Measurements from ENCODE around the gene BTNL9. TPM values are rescaled to one million over a fixed set of nuclear protein-coding genes. Genes with fewer than 3 reads are reported as not detected.

The BTNL9 gene
- total RNA-seq, 1 donor from 2014 or later, result not detected

- peaks cover 5% of the 10 kb centered on the region for H3K4me1 Mint-ChIP-seq (ENCODE audit: unreplicated experiment)
- H3K4me3 Mint-ChIP-seq (ENCODE audit: unreplicated experiment), result no peak overlapping the region
- TF ChIP-seq CTCF (IDR thresholded peaks at IDR 0.05), result no peak
- H3K9me3 Mint-ChIP-seq (ENCODE audit: unreplicated experiment), result no peaks in the 10 kb centered on the region
- H3K36me3 Mint-ChIP-seq (ENCODE audit: unreplicated experiment), result no peaks in the 10 kb centered on the region
- H3K27me3 Mint-ChIP-seq (ENCODE audit: unreplicated experiment), result peaks cover 88% of the 10 kb centered on the region
- DNase-seq (ENCODE audit: extremely low spot score, unreplicated experiment), result no peak
- no peak overlapping the region for H3K27ac Mint-ChIP-seq (ENCODE audit: unreplicated experiment)
Measured at GRCh38 chr5:181058786-181059296, 18.8 kb downstream of the BTNL9 start.

GRCh38 chr5:181059297-181060230, 19.5 kb downstream of the BTNL9 start:
- Mint-ChIP-seq H3K4me3 (ENCODE audit: unreplicated experiment) (no peak overlapping the region), H3K9me3 (ENCODE audit: unreplicated experiment) (no peaks in the 10 kb centered on the region), H3K27ac (ENCODE audit: unreplicated experiment) (no peak overlapping the region), H3K36me3 (ENCODE audit: unreplicated experiment) (no peaks in the 10 kb centered on the region), H3K4me1 (ENCODE audit: unreplicated experiment) (peaks cover 2% of the 10 kb centered on the region), H3K27me3 (ENCODE audit: unreplicated experiment) (peaks cover 80% of the 10 kb centered on the region)
- no peak for DNase-seq (ENCODE audit: extremely low spot score, unreplicated experiment)
- TF ChIP-seq CTCF (IDR thresholded peaks at IDR 0.05), result no peak

GRCh38 chr5:181060231-181060590, 20.1 kb downstream of the BTNL9 start:
- no peaks in the 10 kb centered on the region for H3K36me3 Mint-ChIP-seq (ENCODE audit: unreplicated experiment)
- peaks cover 2% of the 10 kb centered on the region for H3K4me1 Mint-ChIP-seq (ENCODE audit: unreplicated experiment)
- no peak overlapping the region for H3K27ac Mint-ChIP-seq (ENCODE audit: unreplicated experiment)
- H3K27me3 Mint-ChIP-seq (ENCODE audit: unreplicated experiment), result peaks cover 75% of the 10 kb centered on the region
- no peak for DNase-seq (ENCODE audit: extremely low spot score, unreplicated experiment)
- no peaks in the 10 kb centered on the region for H3K9me3 Mint-ChIP-seq (ENCODE audit: unreplicated experiment)
- no peak for TF ChIP-seq CTCF (IDR thresholded peaks at IDR 0.05)
- no peak overlapping the region for H3K4me3 Mint-ChIP-seq (ENCODE audit: unreplicated experiment)

DNA sequence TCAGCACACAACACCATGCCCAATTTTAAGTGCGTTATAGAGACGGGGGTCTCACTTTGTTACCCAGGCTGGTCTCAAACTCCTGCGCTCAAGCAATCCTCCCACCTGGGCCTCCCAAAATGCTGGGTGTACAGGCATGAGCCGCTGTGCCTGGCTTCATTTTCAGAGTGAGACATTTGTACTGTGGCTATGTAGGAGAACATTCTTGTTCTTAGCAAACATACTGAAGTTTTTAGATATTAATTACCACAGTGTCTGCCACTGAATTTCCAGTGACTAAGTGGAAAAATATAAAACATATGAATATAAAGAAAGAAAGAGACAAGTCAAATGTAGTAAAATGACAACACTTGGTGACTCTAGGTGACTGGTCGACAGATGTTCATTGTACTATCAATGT, 20.9 kb downstream of the BTNL9 start:
- H3K27ac Mint-ChIP-seq (ENCODE audit: unreplicated experiment), result no peak overlapping the region
- no peak for TF ChIP-seq CTCF (IDR thresholded peaks at IDR 0.05)
- no peak overlapping the region for H3K4me3 Mint-ChIP-seq (ENCODE audit: unreplicated experiment)
- no peak for DNase-seq (ENCODE audit: extremely low spot score, unreplicated experiment)
- peaks cover 2% of the 10 kb centered on the region for H3K4me1 Mint-ChIP-seq (ENCODE audit: unreplicated experiment)
- peaks cover 72% of the 10 kb centered on the region for H3K27me3 Mint-ChIP-seq (ENCODE audit: unreplicated experiment)
- no peaks in the 10 kb centered on the region for H3K9me3 Mint-ChIP-seq (ENCODE audit: unreplicated experiment)
- no peaks in the 10 kb centered on the region for H3K36me3 Mint-ChIP-seq (ENCODE audit: unreplicated experiment)

GRCh38 chr5:181061645-181062044, 21.6 kb downstream of the BTNL9 start:
- peaks cover 2% of the 10 kb centered on the region for H3K4me1 Mint-ChIP-seq (ENCODE audit: unreplicated experiment)
- H3K27ac Mint-ChIP-seq (ENCODE audit: unreplicated experiment), result no peak overlapping the region
- H3K4me3 Mint-ChIP-seq (ENCODE audit: unreplicated experiment), result no peak overlapping the region
- no peak for DNase-seq (ENCODE audit: extremely low spot score, unreplicated experiment)
- no peak for TF ChIP-seq CTCF (IDR thresholded peaks at IDR 0.05)
- H3K27me3 Mint-ChIP-seq (ENCODE audit: unreplicated experiment), result peaks cover 72% of the 10 kb centered on the region
- no peaks in the 10 kb centered on the region for H3K9me3 Mint-ChIP-seq (ENCODE audit: unreplicated experiment)
- H3K36me3 Mint-ChIP-seq (ENCODE audit: unreplicated experiment), result no peaks in the 10 kb centered on the region

All from osteocyte (in vitro differentiated cells).